Immature natural killer cell (primary cell): ENCODE data around the gene BTN3A1. TPM values are rescaled to one million over a fixed set of nuclear protein-coding genes. Genes with fewer than 3 reads are reported as not detected.

Source experiments
- DNase-seq, 3 donors: peaks; one replicate each; pipeline ENCODE4 v3.0.0; 2022; ENCODE audit warnings: mixed read lengths in 1 of 3
- H3K27ac Mint-ChIP-seq, 6 donors: one replicate each; pipeline ENCODE4 v1.8.0; 2020; ENCODE audit warnings: mixed read lengths in 6 of 6, mild to moderate bottlenecking in 5 of 6, inconsistent platforms in 4 of 6, moderate library complexity in 3 of 6
- H3K27me3 Mint-ChIP-seq, 3 donors: one replicate each; pipeline ENCODE4 v1.8.0; 2020 to 2021; ENCODE audit warnings: low read depth in 3 of 3, mild to moderate bottlenecking in 3 of 3, mixed read lengths in 3 of 3, moderate library complexity in 3 of 3, inconsistent platforms in 1 of 3
- H3K36me3 Mint-ChIP-seq, 3 donors: one replicate each; pipeline ENCODE4 v1.8.0; 2020; ENCODE audit warnings: mixed read lengths in 3 of 3, inconsistent platforms in 2 of 3, mild to moderate bottlenecking in 2 of 3
- H3K4me1 Mint-ChIP-seq, 2 donors: one replicate each; pipeline ENCODE4 v1.8.0; 2020; ENCODE audit warnings: inconsistent platforms in 2 of 2, mild to moderate bottlenecking in 2 of 2, mixed read lengths in 2 of 2, moderate library complexity in 1 of 2
- H3K4me3 Mint-ChIP-seq, 5 donors: one replicate each; pipeline ENCODE4 v1.8.0; 2020; ENCODE audit warnings: mild to moderate bottlenecking in 5 of 5, mixed read lengths in 5 of 5, inconsistent platforms in 3 of 5, moderate library complexity in 3 of 5
- H3K9me3 Mint-ChIP-seq, 6 donors: one replicate each; pipeline ENCODE4 v1.8.0; 2020; ENCODE audit warnings: mild to moderate bottlenecking in 6 of 6, mixed read lengths in 6 of 6, inconsistent platforms in 4 of 6, moderate library complexity in 3 of 6
- polyA plus RNA-seq, 3 donors: library from polyadenylated mRNA; unstranded; fragments of 300-500 nt; fragmentation: Illumina TruSeq; gene quantifications; one replicate each; pipeline ENCODE4 v1.2.3, GENCODE V29; 2021

The BTN3A1 gene
- polyA plus RNA-seq, 3 donors from 2014 or later: 57.3 to 117 (median 98.5) TPM

DNA sequence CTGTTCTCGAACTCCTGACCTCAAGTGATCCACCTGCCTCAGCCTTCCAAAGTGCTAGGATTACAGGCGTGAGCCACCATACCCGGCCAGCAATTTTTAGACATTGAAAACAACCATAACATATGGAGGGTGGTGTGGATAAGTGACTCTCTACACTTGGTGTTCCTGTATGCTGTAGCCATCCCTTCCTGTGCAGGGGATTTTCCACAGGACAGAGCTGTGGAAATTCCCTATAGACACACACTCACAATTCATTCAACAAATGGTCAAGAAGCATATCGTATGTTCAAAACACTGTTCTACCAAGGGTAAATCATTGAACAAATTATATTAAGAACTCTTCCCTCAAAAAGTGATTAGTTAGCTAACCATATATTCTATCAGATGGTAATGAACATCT is 61.9 kb downstream of the BTN3A1 start:
- Mint-ChIP-seq H3K36me3 (peaks cover 58 to 84% (median 64%) of the 10 kb centered on the region in 3 donors), H3K4me3 (no peak overlapping the region), H3K4me1 (peaks cover 47 to 57% of the 10 kb centered on the region in 2 donors)

DNA sequence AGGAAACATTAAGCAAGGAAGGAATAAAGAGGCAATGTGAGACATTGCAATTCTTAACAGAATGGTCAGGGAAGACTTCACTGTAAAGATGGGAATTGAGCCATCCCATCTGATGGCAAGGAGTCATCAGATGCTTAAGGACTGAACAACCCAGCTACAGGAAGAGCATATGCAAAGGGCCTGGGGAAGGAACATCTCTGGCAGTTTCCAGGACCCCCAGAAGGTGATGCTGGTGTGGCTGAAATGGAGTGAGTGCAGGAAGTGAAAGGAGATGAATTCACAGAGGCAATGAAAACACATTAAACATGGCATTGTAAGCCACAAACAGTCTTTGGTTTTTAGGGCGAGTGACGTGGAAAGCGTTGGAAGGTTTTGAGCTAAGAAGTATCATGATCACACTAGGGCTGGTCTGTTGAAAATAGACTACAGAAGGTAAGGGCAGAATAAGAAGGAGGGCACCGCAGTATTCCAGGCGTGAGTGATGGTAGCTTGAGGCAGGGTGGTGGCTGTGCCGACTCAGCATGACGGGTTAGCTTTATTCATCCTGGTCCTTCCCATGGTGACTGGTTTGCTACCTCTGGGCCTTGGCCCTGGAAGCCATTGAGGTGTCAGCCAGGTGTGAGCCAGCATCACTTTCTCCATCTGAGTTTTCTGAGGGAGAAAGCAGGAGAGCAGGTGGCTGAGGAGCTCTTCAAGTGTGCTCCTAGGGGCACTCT is 62.5 kb downstream of the BTN3A1 start:
- no peak overlapping the region for H3K4me3 Mint-ChIP-seq
- H3K27ac Mint-ChIP-seq: peak overlapping the region; percentile 15 to 71 (median 56)
- H3K27me3 Mint-ChIP-seq: no peaks in the 10 kb centered on the region
- H3K9me3 Mint-ChIP-seq: no peaks in the 10 kb centered on the region
- DNase-seq: no peak
- peaks cover 54 to 79% (median 61%) of the 10 kb centered on the region in 3 donors for H3K36me3 Mint-ChIP-seq
- peaks cover 41 to 51% of the 10 kb centered on the region in 2 donors for H3K4me1 Mint-ChIP-seq

More for the DNA sequence above, 61.9 kb downstream of the BTN3A1 start:
- Mint-ChIP-seq H3K27me3 (no peaks in the 10 kb centered on the region), H3K9me3 (no peaks in the 10 kb centered on the region), H3K27ac (peak overlapping the region in 5 of 6 donors; percentile 37 to 71 (median 53))
- no peak for DNase-seq

Other genes with a start within 250 kb of the BTN3A1 start
- gene BTN3A2, start 37.1 kb upstream of the BTN3A1 start, polyA plus RNA-seq: 100 to 1,000 TPM; 122 to 227 (median 158) TPM
- 10 to 100 TPM in 1 of 3 donors, 1 to 10 TPM in 2; 6.6 to 13.5 (median 7.5) TPM for gene BTN2A2, start 19.2 kb upstream of the BTN3A1 start, polyA plus RNA-seq
- gene BTN3A3, start 38.2 kb downstream of the BTN3A1 start, polyA plus RNA-seq: 100 to 1,000 TPM in 2 of 3 donors, 10 to 100 TPM in 1; 49.5 to 113 (median 100) TPM
- 10 to 100 TPM in 2 of 3 donors, 1 to 10 TPM in 1; 7.2 to 23.4 (median 16.7) TPM for gene BTN2A1, start 55.7 kb downstream of the BTN3A1 start, polyA plus RNA-seq
- gene BTN1A1, start 98.0 kb downstream of the BTN3A1 start, polyA plus RNA-seq: not detected
- 100 to 1,000 TPM; 140 to 232 (median 209) TPM for gene HMGN4, start 136.1 kb downstream of the BTN3A1 start, polyA plus RNA-seq
- gene ABT1, start 194.7 kb downstream of the BTN3A1 start, polyA plus RNA-seq: 10 to 100 TPM; 44.5 to 81.1 (median 63.6) TPM